HCT116 (cell line): Measurements from ENCODE around the gene CEP55. TPM values are rescaled to one million over a fixed set of nuclear protein-coding genes. Genes with fewer than 3 reads are reported as not detected.

Source experiments
- ATAC-seq: fragments of 200-7000 bp; cut with Tn5 transposase; 2 replicates; pipeline ENCODE4 v1.9.1; 2020; ENCODE audit warnings: mild to moderate bottlenecking, moderate library complexity
- BruUV-seq: library from RNA; stranded (reverse); fragments of 400-500 nt; replicated peaks from 2 replicates; lab custom pipeline; 2021; lab: Mats Ljungman, UMichigan
- CTCF ChIA-PET: fragments of 300-600 bp; sonication (Branson Sonifier 250); formaldehyde crosslinking; loops from one replicate; lab custom pipeline; 2021; ENCODE audit warnings: antibody characterized with exemption; lab: Charles Lee
- POLR2A ChIA-PET: fragments of 300-600, 350-600 bp; sonication (Branson Sonifier 250); formaldehyde crosslinking; loops from one replicate; lab custom pipeline; 2021; ENCODE audit warnings: antibody characterized with exemption; lab: Charles Lee
- RAD21 ChIA-PET, 2 experiments: fragments of 300-600 bp; sonication (Branson Sonifier 250); formaldehyde crosslinking; loops; one replicate each; lab custom pipeline; 2023; ENCODE audit warnings: low total read pairs in 2 of 2; ENCODE audit not compliant: uncharacterized antibody in 2 of 2, unreplicated experiment in 2 of 2, low non-redundant PET in 1 of 2; lab: Charles Lee
- DNase-seq: peaks from one replicate; pipeline ENCODE4 v3.0.0-alpha.2; 2010; ENCODE audit warnings: low read depth, low spot score
- H2AFZ ChIP-seq: fragments of 200-600 bp; shearing (Covaris generic), sonication (generic); 2 replicates; pipeline ENCODE4 v1.6.1; 2017; ENCODE audit warnings: low read depth, mixed run types, mixed read lengths, antibody characterized with exemption, low read length; ENCODE audit not compliant: poor library complexity, severe bottlenecking
- H3K27ac ChIP-seq: 2 replicates; pipeline ENCODE4 v1.5.1; 2012; ENCODE audit warnings: low read depth, low read length
- H3K27me3 ChIP-seq: fragments of 200-600 bp; sonication (generic); 2 replicates; pipeline ENCODE4 v1.6.1; 2016; ENCODE audit warnings: mixed run types, low read length, mixed read lengths; ENCODE audit not compliant: insufficient read depth
- H3K36me3 ChIP-seq, 2 experiments: fragments of 200-500 bp in 1 of 2; fragments of 200-600 bp in 1 of 2; sonication (Bioruptor generic) in 1 of 2; sonication (generic) in 1 of 2; 2 replicates each; pipeline versions ENCODE4 v1.5.1 to v1.6.1; 2014 to 2016; ENCODE audit warnings: low read length in 2 of 2, inconsistent platforms in 1 of 2, mixed read lengths in 1 of 2, mixed run types in 1 of 2; ENCODE audit not compliant: insufficient read depth in 2 of 2, control insufficient read depth in 1 of 2
- H3K4me1 ChIP-seq, 2 experiments: fragments of 200-600 bp in 1 of 2; sonication (generic) in 1 of 2; 2 replicates each; pipeline versions ENCODE4 v1.5.1 to v1.6.1; 2012 to 2017; ENCODE audit warnings: low read length in 2 of 2, inconsistent platforms in 1 of 2, mild to moderate bottlenecking in 1 of 2, mixed read lengths in 1 of 2, mixed run types in 1 of 2, moderate library complexity in 1 of 2; ENCODE audit not compliant: insufficient read depth in 2 of 2, control insufficient read depth in 1 of 2
- H3K4me2 ChIP-seq: fragments of 200-600 bp; sonication (generic); 2 replicates; pipeline ENCODE4 v1.6.1; 2017; ENCODE audit warnings: mixed run types, low read length, mixed read lengths
- H3K4me3 ChIP-seq, 2 experiments: fragments of 200-600 bp in 1 of 2; sonication (generic) in 1 of 2; replicated peaks in 1 of 2; 2 replicates each; pipeline ENCODE4 v1.5.1; 2011 to 2016; ENCODE audit warnings: low read length in 2 of 2, control low read depth in 1 of 2, low read depth in 1 of 2, mild to moderate bottlenecking in 1 of 2, mixed read lengths in 1 of 2, mixed run types in 1 of 2
- H3K79me2 ChIP-seq: fragments of 200-600 bp; sonication (generic); 2 replicates; pipeline ENCODE4 v1.6.1; 2017; ENCODE audit warnings: mild to moderate bottlenecking, mixed run types, low read length, moderate library complexity, mixed read lengths; ENCODE audit not compliant: insufficient read depth
- H3K9ac ChIP-seq: fragments of 200-600 bp; sonication (generic); 2 replicates; pipeline ENCODE4 v1.6.1; 2016; ENCODE audit warnings: low read length, mixed read lengths
- H3K9me2 ChIP-seq: fragments of 200-600 bp; sonication (generic), shearing (Covaris generic); 2 replicates; pipeline ENCODE4 v1.6.1; 2017; ENCODE audit warnings: mixed run types, mild to moderate bottlenecking, moderate library complexity; ENCODE audit not compliant: insufficient read depth
- H3K9me3 ChIP-seq, 2 experiments: fragments of 200-500 bp in 1 of 2; fragments of 200-600 bp in 1 of 2; sonication (Bioruptor generic) in 1 of 2; sonication (generic) in 1 of 2; 2 replicates each; pipeline ENCODE4 v1.6.1; 2014 to 2017; ENCODE audit warnings: low read length in 2 of 2, mixed read lengths in 2 of 2, inconsistent platforms in 1 of 2, low read depth in 1 of 2, mild to moderate bottlenecking in 1 of 2, mixed run types in 1 of 2, moderate library complexity in 1 of 2; ENCODE audit not compliant: control insufficient read depth in 1 of 2, insufficient read depth in 1 of 2
- H4K20me1 ChIP-seq: fragments of 200-600 bp; sonication (generic), shearing (Covaris generic); 2 replicates; pipeline ENCODE4 v1.6.1; 2017; ENCODE audit warnings: mixed run types, mild to moderate bottlenecking, moderate library complexity; ENCODE audit not compliant: insufficient read depth
- CBX3 ChIP-seq: IDR thresholded peaks from 2 replicates; pipeline ENCODE4 v1.6.1; 2012; ENCODE audit warnings: low read depth
- CEBPB ChIP-seq: IDR thresholded peaks from 2 replicates; pipeline ENCODE4 v1.6.1; 2012; ENCODE audit warnings: low read depth
- EGR1 ChIP-seq: IDR thresholded peaks from 2 replicates; pipeline ENCODE4 v1.6.1; 2012; ENCODE audit warnings: low read depth
- ELF1 ChIP-seq: IDR thresholded peaks from 2 replicates; pipeline ENCODE4 v1.6.1; 2012; ENCODE audit warnings: low read depth, borderline replicate concordance
- EZH2 ChIP-seq: fragments of 200-600 bp; sonication (generic); IDR thresholded peaks from 2 replicates; pipeline ENCODE4 v1.6.1; 2017; ENCODE audit warnings: antibody characterized with exemption, mixed run types
- FOSL1 ChIP-seq: IDR thresholded peaks from 2 replicates; pipeline ENCODE4 v1.6.1; 2012; ENCODE audit warnings: low read depth
- POLR2A ChIP-seq: IDR thresholded peaks from 2 replicates; pipeline ENCODE4 v1.7.0; 2011; ENCODE audit warnings: borderline replicate concordance; ENCODE audit not compliant: insufficient read depth, insufficient read length; ENCODE audit errors: extremely low read depth
- RAD21 ChIP-seq: IDR thresholded peaks from 2 replicates; pipeline ENCODE4 v1.6.1; 2012; ENCODE audit warnings: low read depth, mild to moderate bottlenecking
- SIN3A ChIP-seq: IDR thresholded peaks from 2 replicates; pipeline ENCODE4 v1.6.1; 2012; ENCODE audit warnings: low read depth
- SP1 ChIP-seq: IDR thresholded peaks from 2 replicates; pipeline ENCODE4 v1.6.1; 2012; ENCODE audit warnings: low read depth
- SRF ChIP-seq: IDR thresholded peaks from 2 replicates; pipeline ENCODE4 v1.6.1; 2012; ENCODE audit warnings: low read depth
- TCF7L2 ChIP-seq: IDR thresholded peaks from 2 replicates; pipeline ENCODE4 v1.7.0; 2011; ENCODE audit warnings: borderline replicate concordance, inconsistent platforms; ENCODE audit not compliant: insufficient read depth, insufficient read length; ENCODE audit errors: extremely low read depth
- ZFX ChIP-seq: fragments of 450-650 bp; IDR thresholded peaks from 2 replicates; pipeline ENCODE4 v1.6.1; 2017
- ZNF274 ChIP-seq: fragments of 200-500 bp; sonication (Bioruptor generic); IDR thresholded peaks from 2 replicates; pipeline ENCODE4 v1.6.1; 2014; ENCODE audit warnings: mild to moderate bottlenecking, low read depth, low read length, inconsistent platforms
- intact Hi-C: fragments of 100-400 bp; cut with micrococcal nuclease; formaldehyde crosslinking; loops from 2 replicates; pipeline ENCODE4 v1.10.0; 2022
- total RNA-seq: library from RNA; stranded (reverse); gene quantifications from one replicate; pipeline ENCODE4 v1.2.1, GENCODE V29; 2021; ENCODE audit not compliant: unreplicated experiment
- TF ChIP-seq, protein P1 (sequence below): IDR thresholded peaks from 2 replicates; pipeline ENCODE4 v1.6.1; 2012; ENCODE audit warnings: low read depth
- TF ChIP-seq, protein P2 (sequence below): IDR thresholded peaks from 2 replicates; pipeline ENCODE4 v1.6.1; 2012
- TF ChIP-seq, protein P3 (sequence below): IDR thresholded peaks from 2 replicates; pipeline ENCODE4 v1.6.1; 2012

Gene CEP55
- total RNA-seq, 1 experiment from 2014 or later, result 63.7 TPM

DNA sequence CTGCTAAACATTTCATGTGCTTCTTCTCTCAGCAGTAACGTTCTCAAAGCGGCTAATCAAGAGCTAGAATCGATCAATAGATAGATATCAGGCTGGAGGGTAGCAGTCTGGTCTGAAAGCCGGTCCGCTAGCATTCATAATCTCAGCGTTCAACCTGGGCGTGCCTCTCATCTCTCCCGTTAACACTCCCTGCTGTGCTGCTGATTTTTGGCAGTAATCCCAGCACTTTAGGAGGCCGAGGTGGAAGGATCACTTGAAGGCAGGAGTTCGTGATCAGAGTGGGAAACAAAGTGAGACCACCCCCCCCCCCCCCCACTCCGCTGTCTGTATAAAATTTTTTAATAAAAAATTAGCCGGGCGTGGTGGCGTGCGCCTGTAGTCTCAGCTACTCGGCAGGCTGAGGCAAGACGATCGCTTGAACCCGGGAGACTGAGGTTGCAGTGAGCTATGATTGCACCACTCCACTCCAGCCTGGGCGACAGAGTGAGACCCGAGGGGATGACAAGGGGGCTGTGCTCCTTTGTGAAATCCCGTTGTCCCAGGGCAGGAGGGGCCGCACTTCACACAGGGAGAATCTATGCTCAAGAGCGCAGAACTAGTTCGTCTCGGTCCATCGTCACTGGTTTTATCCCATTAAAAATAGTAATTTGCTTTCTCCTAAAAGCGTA is 624 bp upstream of the CEP55 start:
- intact Hi-C loops, result no loop called here

DNA sequence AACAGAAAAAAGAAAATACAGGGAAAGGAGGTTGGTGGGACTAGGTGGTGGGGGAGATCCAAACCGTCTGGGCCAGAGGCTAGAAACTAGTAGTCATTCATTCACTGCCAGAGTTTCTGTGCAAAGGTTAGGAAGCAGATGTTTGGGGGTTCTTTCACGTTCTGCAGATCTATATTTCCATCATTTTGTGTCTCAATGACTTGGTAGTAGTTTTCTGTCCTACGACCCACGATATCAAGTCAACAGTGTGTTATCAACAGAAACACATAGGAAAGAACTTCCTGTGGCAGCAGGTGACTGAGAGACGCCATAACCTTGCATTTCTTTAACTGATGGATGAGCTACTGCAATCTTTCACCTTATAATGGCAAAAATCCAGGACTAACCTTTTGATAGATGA is 1.8 kb downstream of the CEP55 start:
- H3K4me1 ChIP-seq, result peaks cover 8 to 20% of the 10 kb centered on the region in 2 experiments; a peak in 3 of 4 replicates
- POLR2A ChIA-PET, result no interaction called here
- H3K9me3 ChIP-seq, result no peaks in the 10 kb centered on the region
- H3K9ac ChIP-seq, result no peak overlapping the region
- ATAC-seq (no peak), DNase-seq (no peak)
- H3K27ac ChIP-seq, result no peak overlapping the region
- peak overlapping the region; percentile 96; the same call in 1 of the 2 replicates for H3K4me2 ChIP-seq
- no peak overlapping the region for H3K4me3 ChIP-seq
- H3K9me2 ChIP-seq, result no peaks in the 10 kb centered on the region
- H2AFZ ChIP-seq, result no peak overlapping the region
- BruUV-seq, result TSS peak; percentile 49
- no peaks in the 10 kb centered on the region for H3K27me3 ChIP-seq
- intact Hi-C loops, result no loop called here
- peaks cover 3 to 17% of the 10 kb centered on the region in 2 experiments for H3K36me3 ChIP-seq
- RAD21 ChIA-PET, result no interaction called here
- H3K79me2 ChIP-seq, result peaks cover 67% of the 10 kb centered on the region
- peaks cover 8% of the 10 kb centered on the region; the same call in 1 of the 2 replicates for H4K20me1 ChIP-seq
- CTCF ChIA-PET, result no interaction called here
- TF ChIP-seq TCF7L2 (no peak), EZH2 (no peak), POLR2A (no peak), SP1 (no peak), EGR1 (no peak), ZFX (no peak), ELF1 (no peak), ZNF274 (no peak), SRF (no peak)
- TF ChIP-seq, protein P1, sequence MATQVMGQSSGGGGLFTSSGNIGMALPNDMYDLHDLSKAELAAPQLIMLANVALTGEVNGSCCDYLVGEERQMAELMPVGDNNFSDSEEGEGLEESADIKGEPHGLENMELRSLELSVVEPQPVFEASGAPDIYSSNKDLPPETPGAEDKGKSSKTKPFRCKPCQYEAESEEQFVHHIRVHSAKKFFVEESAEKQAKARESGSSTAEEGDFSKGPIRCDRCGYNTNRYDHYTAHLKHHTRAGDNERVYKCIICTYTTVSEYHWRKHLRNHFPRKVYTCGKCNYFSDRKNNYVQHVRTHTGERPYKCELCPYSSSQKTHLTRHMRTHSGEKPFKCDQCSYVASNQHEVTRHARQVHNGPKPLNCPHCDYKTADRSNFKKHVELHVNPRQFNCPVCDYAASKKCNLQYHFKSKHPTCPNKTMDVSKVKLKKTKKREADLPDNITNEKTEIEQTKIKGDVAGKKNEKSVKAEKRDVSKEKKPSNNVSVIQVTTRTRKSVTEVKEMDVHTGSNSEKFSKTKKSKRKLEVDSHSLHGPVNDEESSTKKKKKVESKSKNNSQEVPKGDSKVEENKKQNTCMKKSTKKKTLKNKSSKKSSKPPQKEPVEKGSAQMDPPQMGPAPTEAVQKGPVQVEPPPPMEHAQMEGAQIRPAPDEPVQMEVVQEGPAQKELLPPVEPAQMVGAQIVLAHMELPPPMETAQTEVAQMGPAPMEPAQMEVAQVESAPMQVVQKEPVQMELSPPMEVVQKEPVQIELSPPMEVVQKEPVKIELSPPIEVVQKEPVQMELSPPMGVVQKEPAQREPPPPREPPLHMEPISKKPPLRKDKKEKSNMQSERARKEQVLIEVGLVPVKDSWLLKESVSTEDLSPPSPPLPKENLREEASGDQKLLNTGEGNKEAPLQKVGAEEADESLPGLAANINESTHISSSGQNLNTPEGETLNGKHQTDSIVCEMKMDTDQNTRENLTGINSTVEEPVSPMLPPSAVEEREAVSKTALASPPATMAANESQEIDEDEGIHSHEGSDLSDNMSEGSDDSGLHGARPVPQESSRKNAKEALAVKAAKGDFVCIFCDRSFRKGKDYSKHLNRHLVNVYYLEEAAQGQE, result no peak
- TF ChIP-seq, protein P2, sequence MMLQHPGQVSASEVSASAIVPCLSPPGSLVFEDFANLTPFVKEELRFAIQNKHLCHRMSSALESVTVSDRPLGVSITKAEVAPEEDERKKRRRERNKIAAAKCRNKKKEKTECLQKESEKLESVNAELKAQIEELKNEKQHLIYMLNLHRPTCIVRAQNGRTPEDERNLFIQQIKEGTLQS, result no peak
- TF ChIP-seq, protein P3, sequence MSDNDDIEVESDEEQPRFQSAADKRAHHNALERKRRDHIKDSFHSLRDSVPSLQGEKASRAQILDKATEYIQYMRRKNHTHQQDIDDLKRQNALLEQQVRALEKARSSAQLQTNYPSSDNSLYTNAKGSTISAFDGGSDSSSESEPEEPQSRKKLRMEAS, result no peak

More for the DNA sequence above, 624 bp upstream of the CEP55 start:
- Histone ChIP-seq H4K20me1 (0 out of 2 replicates have a peak, but pooled peaks cover 4% of the 10 kb centered on the region), H3K27ac (peak overlapping the region; percentile 65), H3K9me3 (no peaks in the 10 kb centered on the region), H3K9ac (peak overlapping the region; percentile 73), H3K4me3 (peak overlapping the region; percentile 68 to 95), H3K4me2 (peak overlapping the region; percentile 96), H3K4me1 (peaks cover 8 to 20% of the 10 kb centered on the region in 2 experiments; a peak in 3 of 4 replicates), H2AFZ (peak overlapping the region; percentile 76), H3K36me3 (peaks cover 0 to 9% of the 10 kb centered on the region in 2 experiments; a peak in 2 of 4 replicates), H3K79me2 (peaks cover 44% of the 10 kb centered on the region), H3K27me3 (no peaks in the 10 kb centered on the region), H3K9me2 (no peaks in the 10 kb centered on the region)
- RAD21 ChIA-PET, result interaction anchor here in 1 of 2 experiments (1.1 to 1.3 kb wide), 2 partner anchors 120 to 185 kb away, joined by 3 to 4 read pairs; no protein-coding TSS in a partner anchor
- CTCF ChIA-PET, result interaction anchor here (0.9 to 1.8 kb wide), 10 partner anchors 10 to 320 kb away, joined by 3 to 7 read pairs (median 3); partner anchors contain the start of gene MYOF
- no peak for DNase-seq
- TSS peak; percentile 96 for BruUV-seq
- POLR2A ChIA-PET, result interaction anchor here (1.1 to 1.8 kb wide), 6 partner anchors 10 to 207 kb away, joined by 3 to 6 read pairs (median 4); partner anchors contain the start of gene FRA10AC1
- peak; percentile 54 for ATAC-seq
- TF ChIP-seq FOSL1, result no peak
- no peak; the same call in 1 of the 2 replicates for TF ChIP-seq SIN3A
- no peak for TF ChIP-seq CBX3
- TF ChIP-seq RAD21, result no peak
- no peak for TF ChIP-seq ZFX
- no peak for TF ChIP-seq POLR2A
- TF ChIP-seq CEBPB, result no peak
- no peak for TF ChIP-seq SRF
- TF ChIP-seq ZNF274, result no peak
- no peak for TF ChIP-seq TCF7L2
